COLO668 (cell line): ENCODE measurements around the gene NQO2.
"Not testable (repeated sequence)": the region's sequence is repeated elsewhere in the genome, so short reads cannot be mapped to it uniquely, and the experiment has no call there.

Experiments
- DNase-seq: peaks from one replicate; lab custom pipeline; 2025; ENCODE audit not compliant: unreplicated experiment; lab: John Stamatoyannopoulos, UW

NQO2 gene

GRCh38 chr6:3036861-3037637 is 37.4 kb downstream of the NQO2 start:
- DNase-seq = no peak

GRCh38 chr6:3037638-3038365 is 38.1 kb downstream of the NQO2 start:
- no peak for DNase-seq

GRCh38 chr6:3039384-3039783 is 39.7 kb downstream of the NQO2 start:
- peak; percentile 68 for DNase-seq

GRCh38 chr6:3041147-3041546 is 41.5 kb downstream of the NQO2 start:
- DNase-seq = no peak

GRCh38 chr6:3041606-3042005 is 41.9 kb downstream of the NQO2 start:
- no peak for DNase-seq

- peak; percentile 68 for DNase-seq
Observed at GRCh38 chr6:3045369-3045768, 45.7 kb downstream of the NQO2 start.

GRCh38 chr6:3045777-3046176 is 46.1 kb downstream of the NQO2 start:
- no peak for DNase-seq

- DNase-seq = no peak
Observed at GRCh38 chr6:3046295-3046694, 46.6 kb downstream of the NQO2 start.

- DNase-seq = not testable (repeated sequence)
Observed at GRCh38 chr6:3048009-3048408, 48.3 kb downstream of the NQO2 start.

- DNase-seq = no peak
Observed at GRCh38 chr6:3052481-3053230, 53.0 kb downstream of the NQO2 start.

GRCh38 chr6:3053231-3053508 is 53.5 kb downstream of the NQO2 start:
- peak; percentile 23 for DNase-seq

GRCh38 chr6:3054229-3055157 is 54.8 kb downstream of the NQO2 start:
- DNase-seq = not testable (repeated sequence)

GRCh38 chr6:3055158-3055499 is 55.4 kb downstream of the NQO2 start:
- DNase-seq = not testable (repeated sequence)

GRCh38 chr6:3057063-3057770 is 57.5 kb downstream of the NQO2 start:
- no peak for DNase-seq

GRCh38 chr6:3058957-3059356 is 59.3 kb downstream of the NQO2 start:
- DNase-seq = no peak

GRCh38 chr6:3060092-3060491 is 60.4 kb downstream of the NQO2 start:
- DNase-seq = not testable (repeated sequence)

- DNase-seq = no peak
Observed at GRCh38 chr6:3061501-3061941, 61.8 kb downstream of the NQO2 start.

- DNase-seq = not testable (repeated sequence)
Observed at GRCh38 chr6:3063340-3063732, 63.6 kb downstream of the NQO2 start.

- peak; percentile 87 for DNase-seq
Observed at GRCh38 chr6:3063733-3064700, 64.3 kb downstream of the NQO2 start.
